Limb (tissue), 2 donors: ENCODE data around the gene CTBP1.
A peak's percentile ranks its signal among the peaks of the same experiment; 100 is the strongest.
"Not testable (repeated sequence)": the region's sequence is repeated elsewhere in the genome, so short reads cannot be mapped to it uniquely, and the experiment has no call there.

Source experiments
- DNase-seq, 2 donors: peaks; one replicate each; pipeline ENCODE4 v3.0.0-alpha.2; 2016; ENCODE audit errors: extremely low spot score in 2 of 2

The CTBP1 gene

DNA sequence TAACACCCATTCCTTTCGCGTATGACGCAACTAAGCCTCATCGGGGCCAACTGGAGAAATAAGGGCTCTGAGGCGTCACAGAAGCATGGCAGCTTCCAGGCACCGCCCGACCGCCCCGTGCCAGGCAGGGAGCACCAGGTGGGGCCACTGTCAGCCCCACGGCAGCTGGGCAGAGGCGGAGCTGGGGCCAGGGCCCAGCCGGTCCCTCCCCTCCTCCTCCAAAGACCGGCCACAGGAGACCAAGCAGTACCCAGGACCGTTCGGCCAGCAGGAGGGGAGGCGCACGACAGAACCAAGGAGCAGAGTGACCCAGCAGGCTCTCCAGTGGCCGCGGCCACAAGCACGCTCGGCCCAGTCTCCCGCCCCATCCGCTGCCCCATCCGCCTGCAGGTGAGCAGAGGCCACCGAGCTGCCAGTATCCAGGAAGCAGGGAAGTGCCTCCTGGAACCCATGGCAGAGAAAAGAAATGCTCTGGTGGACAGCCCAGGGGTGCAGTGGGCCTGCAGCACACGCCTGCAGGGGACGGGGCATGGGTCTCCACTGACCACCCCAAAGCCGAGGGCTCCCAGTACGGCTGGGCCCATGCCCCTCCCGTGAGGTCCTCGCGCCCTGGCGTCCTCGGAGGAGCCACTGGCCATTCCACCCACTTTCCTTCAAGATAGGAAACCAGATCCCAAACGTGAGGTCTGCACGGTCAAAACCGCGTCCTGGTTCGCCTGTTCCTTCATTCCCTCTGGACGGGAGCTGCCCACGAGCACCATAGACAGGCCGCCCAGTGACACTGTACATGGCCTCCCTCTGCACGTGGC, 9.6 kb downstream of the CTBP1 start:
- no peak for DNase-seq

DNA sequence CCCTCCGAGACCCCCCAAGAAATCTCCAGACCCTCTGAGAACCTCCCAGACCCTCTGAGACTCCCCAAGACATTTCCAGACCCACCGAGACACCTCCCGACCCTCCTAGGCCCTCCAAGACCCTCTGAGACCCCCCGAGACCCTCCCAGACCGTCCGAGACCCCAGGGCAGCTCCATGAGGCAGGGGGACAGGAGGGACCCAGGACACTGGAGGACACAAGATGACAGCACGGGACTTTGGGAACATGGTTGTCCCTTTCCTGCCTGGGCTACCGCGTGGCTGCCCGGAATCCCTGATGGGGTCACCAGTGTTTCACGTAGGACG, 10.3 kb downstream of the CTBP1 start:
- no peak for DNase-seq

DNA sequence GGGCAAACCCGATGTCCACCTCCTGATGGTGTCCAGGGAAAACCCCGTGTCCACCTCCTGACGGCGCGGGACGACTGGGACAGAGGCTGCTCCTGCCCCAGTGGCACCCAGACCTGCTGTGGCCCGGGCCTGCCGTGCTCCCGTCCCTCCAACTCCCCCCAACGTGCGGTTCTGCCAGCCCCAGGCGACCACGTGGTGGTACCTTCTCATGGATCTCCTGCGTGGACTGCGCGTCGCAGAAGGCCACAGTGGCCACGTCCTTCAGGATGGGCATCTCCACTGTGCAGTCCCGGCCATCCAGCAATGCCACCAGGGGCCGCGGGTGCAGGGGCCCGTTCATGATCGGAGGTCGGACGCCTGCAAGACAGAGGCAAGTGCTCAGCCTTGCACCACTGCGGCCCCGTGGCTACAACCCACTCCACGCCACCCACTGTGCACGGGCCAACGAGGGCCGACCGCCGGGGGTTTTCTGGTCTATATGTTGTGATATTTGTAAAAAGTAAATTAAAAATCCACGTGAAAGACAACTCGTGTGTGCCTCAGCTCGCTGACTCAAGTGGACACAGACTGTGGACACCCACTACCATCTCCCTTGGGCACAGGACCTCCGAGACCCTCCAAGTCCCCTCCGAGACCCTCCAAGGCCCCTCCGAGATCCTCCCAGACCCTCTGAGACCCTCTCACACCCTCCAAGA, 10.8 kb downstream of the CTBP1 start:
- DNase-seq, result no peak

DNA sequence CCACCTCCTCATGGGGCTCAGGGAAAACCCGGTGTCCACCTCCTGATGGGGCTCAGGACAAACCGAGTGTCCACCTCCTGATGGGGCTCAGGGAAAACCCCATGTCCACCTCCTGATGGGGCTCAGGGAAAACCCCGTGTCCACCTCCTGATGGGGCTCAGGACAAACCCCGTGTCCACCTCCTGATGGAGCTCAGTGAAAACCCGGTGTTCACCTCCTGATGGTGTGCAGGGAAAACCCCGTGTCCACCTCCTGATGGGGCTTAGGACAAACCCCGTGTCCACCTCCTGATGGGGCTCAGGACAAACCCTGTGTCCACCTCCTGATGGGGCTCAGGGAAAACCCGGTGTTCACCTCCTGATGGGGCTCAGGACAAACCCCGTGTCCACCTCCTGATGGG, 11.7 kb downstream of the CTBP1 start:
- not testable (repeated sequence) for DNase-seq

DNA sequence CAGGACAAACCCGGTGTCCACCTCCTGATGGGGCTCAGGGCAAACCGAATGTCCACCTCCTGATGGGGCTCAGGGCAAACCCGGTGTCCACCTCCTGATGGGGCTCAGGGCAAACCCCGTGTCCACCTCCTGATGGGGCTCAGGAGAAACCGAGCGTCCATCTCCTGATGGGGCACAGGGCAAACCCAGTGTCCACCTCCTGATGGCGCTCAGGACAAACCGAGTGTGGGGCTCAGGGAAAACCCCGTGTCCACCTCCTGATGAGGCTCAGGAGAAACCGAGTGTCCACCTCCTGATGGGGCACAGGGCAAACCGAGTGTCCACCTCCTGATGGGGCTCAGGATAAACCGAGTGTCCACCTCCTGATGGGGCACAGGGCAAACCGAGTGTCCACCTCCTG, 12.1 kb downstream of the CTBP1 start:
- DNase-seq, result not testable (repeated sequence)

DNA sequence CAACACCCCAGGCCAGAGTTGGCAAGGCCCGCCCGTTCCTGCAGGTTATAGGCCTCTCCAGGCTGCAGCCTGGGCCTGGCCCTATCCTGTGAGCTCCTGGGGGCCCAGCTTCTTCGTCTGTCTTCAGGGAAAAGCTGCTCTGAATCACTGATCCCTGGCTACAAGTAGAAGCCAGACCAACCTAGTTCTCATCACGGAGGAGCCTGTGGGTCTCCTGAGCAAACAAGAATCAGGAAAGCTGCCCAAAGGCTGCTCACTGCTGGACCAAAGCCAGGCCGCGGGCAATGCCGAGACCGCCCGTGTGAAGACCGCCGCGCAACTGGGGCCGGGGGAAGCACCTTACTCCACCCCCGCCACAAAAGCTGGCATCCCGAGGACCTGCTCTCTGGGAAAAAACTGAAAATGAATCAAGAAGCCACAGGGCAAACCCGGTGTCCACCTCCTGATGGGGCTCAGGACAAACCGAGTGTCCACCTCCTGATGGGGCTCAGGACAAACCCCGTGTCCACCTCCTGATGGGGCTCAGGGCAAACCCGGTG, 12.8 kb downstream of the CTBP1 start:
- peak in 1 of 2 donors; percentile 24 for DNase-seq

DNA sequence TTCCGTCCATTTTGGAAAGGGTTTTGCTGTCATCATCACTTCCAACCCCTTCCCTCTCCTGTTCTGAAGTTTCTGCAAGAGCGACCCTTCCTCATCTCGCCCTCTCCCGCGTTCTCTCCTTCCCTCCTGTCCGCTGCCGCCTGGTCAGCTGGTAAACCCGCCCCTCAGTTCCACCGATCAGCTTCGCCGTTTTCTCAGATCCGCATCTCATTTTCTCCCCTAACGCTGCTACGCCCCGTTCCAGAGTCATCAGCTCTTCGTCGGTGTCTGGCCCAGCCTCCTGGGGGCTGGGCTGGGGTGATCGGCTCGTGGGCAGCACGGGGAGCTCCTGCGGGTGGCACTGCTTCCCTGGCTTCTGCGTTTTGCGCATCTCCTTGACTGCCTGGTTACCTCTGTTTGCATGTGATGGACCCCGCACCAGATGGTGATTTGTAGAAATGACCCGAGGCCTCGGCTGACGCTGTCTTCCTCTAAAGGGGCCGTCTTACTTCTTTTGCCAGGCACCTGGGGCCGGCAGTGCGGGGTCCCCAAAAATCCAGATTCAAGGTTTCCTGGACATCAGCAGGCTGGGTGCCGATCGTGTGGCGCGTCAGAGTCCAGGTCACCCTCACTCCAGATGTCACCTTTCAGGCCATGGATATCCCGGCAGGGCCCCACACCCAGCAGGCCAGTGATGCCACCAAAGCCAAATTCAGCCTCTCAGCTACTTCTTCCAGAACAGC, 13.4 kb downstream of the CTBP1 start:
- DNase-seq, result no peak

DNA sequence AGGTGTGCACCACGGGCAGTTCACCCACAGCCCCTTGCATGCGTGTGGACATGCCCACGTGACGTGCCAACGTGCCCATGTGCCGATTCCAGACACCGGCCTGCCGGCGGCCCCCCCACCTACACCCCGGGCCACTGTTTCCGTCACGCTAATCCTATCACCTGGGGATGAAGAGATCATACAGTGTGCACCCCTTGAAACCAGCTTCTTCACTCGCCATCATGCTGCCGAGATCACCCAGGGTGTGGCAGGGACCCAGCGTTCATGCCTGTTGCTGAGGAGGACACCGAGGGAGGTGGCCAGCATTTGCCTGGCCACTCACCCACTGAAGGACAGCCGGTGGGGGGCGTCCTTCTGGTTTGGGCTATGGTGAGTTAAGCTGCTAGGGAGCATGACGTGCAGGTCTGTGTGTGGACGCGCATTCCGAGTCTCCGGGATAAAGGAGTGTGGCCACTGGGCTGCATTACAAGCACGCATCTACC, 14.1 kb downstream of the CTBP1 start:
- DNase-seq, result peak in 1 of 2 donors; percentile 21

DNA sequence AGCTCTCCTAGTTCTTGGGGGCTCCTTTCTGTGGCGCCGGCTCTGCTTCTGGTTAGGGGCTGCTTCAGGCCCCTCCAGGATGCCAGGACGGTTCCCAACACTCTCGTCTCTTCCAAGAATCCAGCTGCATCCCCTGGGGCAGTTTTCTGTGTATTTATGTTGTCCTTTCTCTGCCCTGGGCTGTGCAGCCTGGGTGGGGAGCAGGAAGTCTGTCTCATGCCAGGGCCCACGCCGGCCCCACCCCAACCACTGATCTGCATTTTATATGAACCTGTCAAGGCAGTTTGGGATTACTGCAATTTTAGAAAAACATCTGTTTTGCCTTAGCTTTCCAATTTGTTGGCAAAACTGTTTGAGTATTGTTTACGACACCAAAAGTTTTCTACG, 14.6 kb downstream of the CTBP1 start:
- DNase-seq, result no peak

DNA sequence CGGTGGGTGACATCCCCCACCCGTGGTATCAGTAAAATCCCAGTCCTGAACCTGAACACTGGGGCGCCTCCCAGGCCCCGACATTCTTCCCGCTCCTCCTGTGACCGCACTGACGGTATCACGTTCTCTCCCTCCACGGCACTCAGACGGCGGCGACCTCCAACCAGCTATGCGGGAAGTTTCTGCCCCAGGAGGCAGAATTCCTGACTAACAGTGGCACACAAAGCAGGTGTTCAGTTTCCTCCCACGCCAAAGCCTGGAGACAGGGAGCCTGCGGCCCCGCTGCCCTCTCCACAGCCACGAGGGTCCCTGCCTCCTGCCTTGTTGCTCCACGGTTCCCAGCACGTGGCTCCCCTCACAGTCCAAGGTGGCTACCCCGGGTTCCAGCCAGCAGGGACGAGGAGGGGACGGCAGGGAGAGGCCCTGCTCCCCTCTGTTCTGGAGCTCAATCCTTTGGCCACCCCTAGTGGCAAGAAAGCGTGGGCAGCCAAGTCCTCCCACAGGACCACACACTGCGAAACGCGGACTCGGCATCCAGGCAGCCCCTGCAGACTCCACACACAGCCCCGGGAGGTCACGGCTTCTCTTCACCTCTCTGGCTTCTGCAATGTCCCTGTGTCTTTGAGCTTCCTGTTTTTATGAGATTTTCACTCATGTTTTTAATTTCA, 15.2 kb downstream of the CTBP1 start:
- DNase-seq, result no peak

DNA sequence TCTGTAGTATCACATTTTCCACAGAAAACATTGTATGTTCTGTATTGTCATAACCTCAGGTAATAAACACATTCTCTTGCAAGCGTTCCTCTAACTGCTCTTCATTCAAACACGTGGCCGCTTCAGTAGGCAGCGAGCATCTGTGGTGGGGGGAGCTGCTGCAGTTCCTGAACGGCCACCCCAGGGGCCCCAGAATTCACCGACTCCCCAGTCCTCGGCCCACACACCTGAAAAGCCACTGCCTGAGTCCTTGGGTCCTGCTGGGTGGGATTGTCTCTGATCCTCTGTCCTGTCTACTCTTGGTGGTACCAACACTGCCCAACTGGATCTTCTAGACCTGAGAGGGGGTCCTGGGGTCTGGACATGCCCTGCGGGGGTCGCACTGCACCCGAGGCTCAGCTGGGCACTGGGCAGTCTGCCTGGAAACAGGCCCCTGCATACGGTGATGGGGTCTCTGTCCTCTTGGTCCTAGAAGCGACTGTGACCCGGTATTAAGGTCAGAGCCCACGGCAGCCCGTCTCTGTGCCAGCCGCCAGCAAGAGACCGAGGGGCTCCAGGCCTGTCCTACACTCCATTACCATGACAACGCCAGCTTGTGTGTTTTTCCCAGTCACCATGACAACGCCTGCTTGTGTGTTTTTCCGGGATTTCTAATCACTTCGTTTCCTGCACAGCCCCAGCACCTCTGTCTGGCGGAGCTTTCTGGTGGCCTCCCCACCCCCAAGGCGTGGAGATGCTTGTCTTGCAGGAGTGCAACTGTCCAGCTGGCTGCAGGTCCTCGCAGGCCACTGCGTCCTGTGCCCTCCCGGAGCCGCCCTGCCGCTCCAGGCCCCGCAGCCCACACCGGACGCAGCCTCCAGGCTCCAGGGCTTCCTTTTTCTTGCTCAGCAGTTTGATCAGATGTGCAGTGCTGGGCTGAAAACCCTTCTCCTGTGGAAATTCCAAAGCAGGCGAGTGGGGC, 16.0 kb downstream of the CTBP1 start:
- peak; percentile 60 to 65 for DNase-seq

DNA sequence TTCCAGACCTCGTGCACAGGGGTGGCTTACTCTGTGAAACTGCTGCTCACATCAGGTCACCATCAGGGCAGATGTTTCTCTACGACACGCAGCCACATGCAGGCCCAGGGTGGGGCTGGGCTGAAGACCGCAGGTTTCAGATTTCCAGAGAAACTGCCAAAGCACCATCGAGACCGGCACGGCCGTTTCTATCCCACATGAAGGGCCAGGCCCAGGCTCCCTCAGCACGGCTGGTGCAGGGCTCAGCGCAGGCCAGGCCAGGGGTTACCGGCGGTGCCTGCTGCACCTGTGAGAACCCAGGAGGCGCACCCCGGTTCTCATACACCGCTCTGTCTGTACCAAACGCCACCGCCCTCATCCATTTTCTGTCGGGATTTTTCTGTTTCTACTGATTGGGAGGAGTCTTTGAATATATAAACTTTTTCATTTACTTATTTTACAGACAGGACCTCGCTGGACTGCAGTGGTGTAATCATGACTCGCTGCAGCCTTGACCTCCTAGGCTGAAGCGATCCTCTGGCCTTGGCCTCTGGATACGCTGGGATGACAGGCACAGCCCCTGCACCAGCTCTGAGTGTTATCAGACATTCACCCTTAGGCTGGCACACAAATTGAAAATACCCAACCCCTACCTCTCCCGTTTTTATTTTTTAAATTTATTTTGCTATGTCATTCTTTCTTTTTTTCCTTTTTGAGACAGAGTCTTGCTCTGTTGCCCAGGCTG, 17.1 kb downstream of the CTBP1 start:
- DNase-seq, result no peak

DNA sequence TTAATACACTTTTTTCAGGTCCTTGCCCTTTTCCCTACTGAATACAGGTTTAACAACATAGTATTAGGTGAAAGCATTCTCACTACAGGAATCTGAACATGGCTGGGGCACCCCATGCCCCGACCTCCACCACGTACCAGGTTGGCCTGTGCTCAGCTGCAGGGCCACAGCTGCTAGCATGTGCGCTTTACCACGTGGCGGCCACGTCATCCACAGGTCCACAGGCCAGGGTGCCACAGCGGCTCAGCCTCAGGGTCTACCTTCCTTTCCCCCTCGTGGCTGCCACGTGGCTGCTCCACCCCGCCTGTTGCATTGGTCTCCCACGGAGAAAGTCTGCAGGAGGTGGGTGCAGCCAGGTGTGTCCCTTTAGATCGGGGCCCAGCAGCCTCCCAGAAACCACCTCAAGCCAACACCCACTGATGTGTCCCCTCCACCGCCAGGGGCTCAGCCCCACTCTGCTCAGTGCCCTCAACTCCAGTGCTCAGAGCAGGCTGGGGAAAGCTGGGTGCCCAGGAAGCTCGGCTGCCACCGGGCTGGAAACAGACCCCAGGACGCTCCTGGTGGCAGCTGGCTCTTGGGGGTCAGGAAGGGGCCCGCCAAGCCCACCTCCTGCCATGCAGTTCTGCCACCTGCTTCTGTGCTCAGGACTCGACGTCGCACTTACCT, 17.8 kb downstream of the CTBP1 start:
- DNase-seq, result no peak

DNA sequence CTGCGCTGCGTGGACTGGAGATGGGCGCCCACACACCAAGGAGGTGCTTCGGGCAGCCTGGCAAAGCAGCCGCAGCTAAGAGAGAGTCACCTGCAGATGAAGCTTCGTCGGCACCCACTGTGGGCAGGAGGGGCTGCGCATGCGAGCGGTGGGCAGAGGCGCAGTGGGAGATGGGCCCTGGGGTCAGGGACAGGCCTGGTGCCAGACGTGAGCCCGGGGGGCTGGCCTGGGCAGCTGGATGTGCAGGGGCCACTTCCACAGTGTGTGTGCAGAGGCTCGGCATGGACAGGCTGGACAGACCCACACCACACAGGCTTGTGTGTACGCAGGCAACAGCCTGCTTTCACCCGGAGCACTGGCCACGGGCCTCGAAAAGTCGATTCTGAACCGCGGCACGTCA, 18.6 kb downstream of the CTBP1 start:
- DNase-seq, result no peak

DNA sequence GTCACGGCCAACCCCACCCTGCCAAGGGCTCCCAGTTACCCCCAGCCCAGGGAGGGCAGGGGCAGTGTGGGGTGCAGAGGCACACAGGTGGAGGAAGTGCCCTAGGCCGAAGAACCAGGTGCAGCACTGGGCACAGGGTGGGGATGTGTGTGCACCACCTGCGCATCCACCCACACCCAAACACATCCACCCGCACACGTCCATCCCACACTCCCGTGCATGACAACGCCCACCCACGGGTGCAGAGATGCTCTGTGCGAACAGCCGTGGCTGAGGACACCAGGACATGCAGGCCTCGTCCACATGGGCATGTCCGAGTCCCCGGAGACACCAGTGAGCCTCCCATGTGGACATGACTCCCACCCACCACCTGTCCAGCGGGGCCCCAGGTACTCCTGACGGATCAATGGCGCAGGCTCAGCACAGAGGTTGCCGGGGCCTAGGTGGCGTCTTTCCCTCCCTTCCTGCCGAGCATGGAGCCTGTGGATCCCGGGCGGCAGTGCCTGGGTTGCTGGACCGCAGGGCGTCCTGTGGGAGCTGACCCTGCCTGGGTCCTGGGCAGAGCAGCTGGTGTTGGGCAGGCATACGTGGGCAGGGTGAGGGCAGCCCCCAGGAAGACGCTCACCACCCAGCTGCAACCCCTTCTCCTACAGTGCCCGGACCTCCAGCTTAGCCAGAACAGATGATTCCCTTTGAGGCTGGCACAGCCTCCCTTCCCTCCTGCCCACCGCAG, 19.6 kb downstream of the CTBP1 start:
- no peak for DNase-seq

DNA sequence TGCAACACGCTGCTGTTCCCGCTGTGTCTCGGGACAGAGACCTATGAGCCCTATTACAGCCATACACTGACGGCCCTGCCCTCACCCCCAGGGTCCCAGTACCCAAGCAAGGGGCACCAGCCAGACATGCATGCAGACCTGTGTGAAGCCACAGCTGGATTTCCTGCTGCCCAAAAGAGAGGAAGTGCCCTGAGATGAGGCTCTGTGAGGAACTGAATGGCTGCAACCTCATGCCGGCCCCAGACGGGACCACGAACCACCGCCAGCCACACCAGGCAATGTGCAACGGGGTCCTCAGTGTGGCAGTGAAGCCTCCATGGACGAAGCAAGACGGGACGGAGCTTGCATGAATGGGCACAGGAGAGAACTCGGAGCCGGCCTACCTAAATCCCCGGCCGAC, 21.1 kb downstream of the CTBP1 start:
- no peak for DNase-seq

DNA sequence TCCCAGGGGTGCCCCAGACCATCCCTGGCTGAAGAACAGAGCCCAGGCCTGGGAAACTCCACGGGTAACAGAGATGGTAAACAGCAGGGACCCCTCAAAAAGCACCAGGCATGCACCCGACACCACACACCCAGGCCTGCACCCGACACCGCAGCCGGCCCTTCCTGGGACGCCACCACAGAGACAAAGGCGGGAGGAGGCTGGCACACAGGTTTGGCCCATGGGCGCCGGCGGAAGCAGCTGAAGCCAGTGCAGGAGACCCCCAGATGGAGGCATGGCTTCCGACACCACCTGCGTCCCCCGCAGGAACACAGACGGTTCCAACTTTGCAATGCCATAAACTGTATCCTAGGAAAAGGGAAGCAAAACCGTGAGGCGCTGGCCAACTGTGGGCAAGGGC, 22.3 kb downstream of the CTBP1 start:
- no peak for DNase-seq

DNA sequence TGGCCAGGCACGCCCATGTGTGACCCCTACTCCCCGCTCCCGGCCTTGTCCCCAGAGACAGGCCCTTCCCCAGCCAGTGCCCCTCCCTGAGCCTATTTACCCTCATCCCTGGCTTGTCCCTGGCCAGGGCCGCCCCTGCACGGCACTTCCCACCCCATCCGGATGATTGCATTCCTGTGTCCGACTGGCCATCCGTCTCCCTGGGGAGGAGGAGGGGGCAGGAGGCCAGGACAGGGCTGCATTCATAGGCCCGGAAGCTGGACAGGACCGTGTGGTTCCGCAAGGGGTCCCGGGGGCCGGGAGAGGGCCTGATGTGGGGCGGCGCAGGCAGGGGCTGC, 22.8 kb downstream of the CTBP1 start:
- DNase-seq, result no peak
